ENCODE measurements around the gene TMEM52.

DNA sequence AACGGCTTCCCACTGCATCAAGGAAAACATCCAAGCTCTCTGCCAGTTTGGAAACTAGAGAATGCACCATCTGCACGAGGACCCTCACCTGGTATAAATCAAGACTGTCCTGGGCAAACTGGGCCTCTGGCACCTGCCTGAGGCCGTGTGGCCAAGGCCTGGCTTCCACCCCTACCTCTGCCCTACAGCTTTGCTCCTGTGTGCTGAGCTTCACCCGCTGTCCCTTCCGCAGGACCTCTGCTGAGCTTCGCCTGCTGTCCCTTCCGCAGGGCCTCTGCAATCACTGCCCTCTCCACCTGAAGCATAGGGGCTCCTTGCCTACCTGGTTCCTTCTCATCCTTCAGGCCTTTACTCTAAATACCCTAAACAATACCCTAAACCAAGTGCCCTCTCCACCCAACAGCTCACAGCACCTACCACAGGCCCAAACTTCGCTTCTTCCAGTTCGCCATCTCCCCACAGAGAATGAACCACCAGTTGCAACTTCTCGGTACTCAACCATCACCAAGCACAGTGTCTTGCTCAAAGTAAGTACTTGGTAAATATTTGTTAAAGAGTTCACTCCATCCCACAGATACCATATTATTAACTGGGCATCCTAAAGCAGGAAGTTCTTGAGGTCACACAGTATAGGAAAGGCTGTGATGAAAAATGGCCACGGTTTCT, 46.6 kb downstream of the TMEM52 start:
- TF ChIP-seq ZBTB33 (IDR thresholded peaks at IDR 0.05) (no peak), GABPA (IDR thresholded peaks at IDR 0.05 in 1 of 2, conservative IDR thresholded peaks at IDR 0.05 in 1 of 2) (no peak), SP1 (IDR thresholded peaks at IDR 0.05) (no peak), RAD21 (IDR thresholded peaks at IDR 0.05) (no peak), MAX (IDR thresholded peaks at IDR 0.05) (no peak)
- TF ChIP-seq, protein P1, sequence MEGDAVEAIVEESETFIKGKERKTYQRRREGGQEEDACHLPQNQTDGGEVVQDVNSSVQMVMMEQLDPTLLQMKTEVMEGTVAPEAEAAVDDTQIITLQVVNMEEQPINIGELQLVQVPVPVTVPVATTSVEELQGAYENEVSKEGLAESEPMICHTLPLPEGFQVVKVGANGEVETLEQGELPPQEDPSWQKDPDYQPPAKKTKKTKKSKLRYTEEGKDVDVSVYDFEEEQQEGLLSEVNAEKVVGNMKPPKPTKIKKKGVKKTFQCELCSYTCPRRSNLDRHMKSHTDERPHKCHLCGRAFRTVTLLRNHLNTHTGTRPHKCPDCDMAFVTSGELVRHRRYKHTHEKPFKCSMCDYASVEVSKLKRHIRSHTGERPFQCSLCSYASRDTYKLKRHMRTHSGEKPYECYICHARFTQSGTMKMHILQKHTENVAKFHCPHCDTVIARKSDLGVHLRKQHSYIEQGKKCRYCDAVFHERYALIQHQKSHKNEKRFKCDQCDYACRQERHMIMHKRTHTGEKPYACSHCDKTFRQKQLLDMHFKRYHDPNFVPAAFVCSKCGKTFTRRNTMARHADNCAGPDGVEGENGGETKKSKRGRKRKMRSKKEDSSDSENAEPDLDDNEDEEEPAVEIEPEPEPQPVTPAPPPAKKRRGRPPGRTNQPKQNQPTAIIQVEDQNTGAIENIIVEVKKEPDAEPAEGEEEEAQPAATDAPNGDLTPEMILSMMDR (IDR thresholded peaks at IDR 0.05; ENCODE audit: low read depth, low read length, missing input control): no peak
- TF ChIP-seq, protein P2, sequence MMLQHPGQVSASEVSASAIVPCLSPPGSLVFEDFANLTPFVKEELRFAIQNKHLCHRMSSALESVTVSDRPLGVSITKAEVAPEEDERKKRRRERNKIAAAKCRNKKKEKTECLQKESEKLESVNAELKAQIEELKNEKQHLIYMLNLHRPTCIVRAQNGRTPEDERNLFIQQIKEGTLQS (IDR thresholded peaks at IDR 0.05): no peak
